PC-3 (cell line): Measurements from ENCODE around the gene TTLL4. TPM values are rescaled to one million over a fixed set of nuclear protein-coding genes. Genes with fewer than 3 reads are reported as not detected.

Source experiments
- ATAC-seq: fragments of 200-7000 bp; cut with Tn5 transposase; 2 replicates; pipeline ENCODE4 v1.9.1; 2020; ENCODE audit warnings: mild to moderate bottlenecking, moderate library complexity
- BruUV-seq: library from RNA; stranded (reverse); fragments of 400-500 nt; replicated peaks from 2 replicates; lab custom pipeline; 2021; lab: Mats Ljungman, UMichigan
- CTCF ChIA-PET: fragments of 300-600 bp; sonication (Branson Sonifier 250); formaldehyde crosslinking; loops from one replicate; lab custom pipeline; 2022; ENCODE audit warnings: antibody characterized with exemption; lab: Charles Lee
- POLR2A ChIA-PET: fragments of 300-600 bp; sonication (Branson Sonifier 250); formaldehyde crosslinking; loops from one replicate; lab custom pipeline; 2022; ENCODE audit warnings: antibody characterized with exemption; ENCODE audit not compliant: unreplicated experiment; lab: Charles Lee
- DNase-seq: peaks from one replicate; pipeline ENCODE4 v3.0.0-alpha.2; 2015
- H2AFZ ChIP-seq: fragments of 300-600 bp; sonication (generic); 2 replicates; pipeline ENCODE4 v1.6.0; 2016; ENCODE audit warnings: antibody characterized with exemption, low read length
- H3F3A ChIP-seq: fragments of 300-600 bp; sonication (generic); one replicate; pipeline ENCODE4 v1.6.0; 2017; ENCODE audit warnings: antibody characterized with exemption, low read length, control low read depth, mild to moderate bottlenecking; ENCODE audit not compliant: unreplicated experiment
- H3K27ac ChIP-seq: fragments of 300-600 bp; sonication (generic); 2 replicates; pipeline ENCODE4 v1.5.1; 2016; ENCODE audit warnings: mild to moderate bottlenecking, low read length
- H3K27me3 ChIP-seq: fragments of 300-600 bp; sonication (generic); 2 replicates; pipeline ENCODE4 v1.6.1; 2016; ENCODE audit warnings: low read length, mixed read lengths
- H3K36me3 ChIP-seq: fragments of 300-600 bp; sonication (generic); 2 replicates; pipeline ENCODE4 v1.6.1; 2016; ENCODE audit warnings: low read depth, mixed run types, low read length, mixed read lengths
- H3K4me1 ChIP-seq: fragments of 300-600 bp; sonication (generic); 2 replicates; pipeline ENCODE4 v1.5.1; 2016; ENCODE audit warnings: low read length; ENCODE audit not compliant: insufficient read depth
- H3K4me2 ChIP-seq: fragments of 300-600 bp; sonication (generic); 2 replicates; pipeline ENCODE4 v1.6.0; 2016; ENCODE audit warnings: low read length
- H3K4me3 ChIP-seq: fragments of 300-600 bp; sonication (generic); 2 replicates; pipeline ENCODE4 v1.5.1; 2016; ENCODE audit warnings: mild to moderate bottlenecking, low read length, mixed read lengths
- H3K79me2 ChIP-seq: fragments of 300-600 bp; sonication (generic); 2 replicates; pipeline ENCODE4 v1.6.1; 2017; ENCODE audit warnings: low read length, mixed read lengths
- H3K9ac ChIP-seq: fragments of 300-600 bp; sonication (generic); 2 replicates; pipeline ENCODE4 v1.6.0; 2016; ENCODE audit warnings: mild to moderate bottlenecking, low read length
- H3K9me2 ChIP-seq: fragments of 300-600 bp; sonication (generic); replicated peaks from 2 replicates; pipeline ENCODE4 v1.6.1; 2016; ENCODE audit warnings: mixed run types, low read length, mixed read lengths
- H3K9me3 ChIP-seq: fragments of 300-600 bp; sonication (generic); 2 replicates; pipeline ENCODE4 v1.6.1; 2016; ENCODE audit warnings: low read length, mixed read lengths
- H4K20me1 ChIP-seq: fragments of 300-600 bp; sonication (generic); 2 replicates; pipeline ENCODE4 v1.6.1; 2016; ENCODE audit warnings: low read length, mixed read lengths
- CTCF ChIP-seq: fragments of 300-600 bp; sonication (generic); conservative IDR thresholded peaks from 2 replicates; pipeline ENCODE4 v1.5.1; 2017; ENCODE audit warnings: antibody characterized with exemption, low read depth, mild to moderate bottlenecking, low read length
- EZH2 ChIP-seq: fragments of 300-600 bp; sonication (generic); IDR thresholded peaks from one replicate; pipeline ENCODE4 v1.6.1; 2017; ENCODE audit warnings: antibody characterized with exemption, mild to moderate bottlenecking, low read length; ENCODE audit not compliant: unreplicated experiment
- EZH2phosphoT487 ChIP-seq: fragments of 300-600 bp; sonication (generic); IDR thresholded peaks from 2 replicates; pipeline ENCODE4 v1.6.1; 2018; ENCODE audit warnings: mild to moderate bottlenecking, antibody characterized with exemption, low read length, borderline replicate concordance
- intact Hi-C: fragments of 100-400 bp; cut with micrococcal nuclease; formaldehyde crosslinking; loops from 2 replicates; pipeline ENCODE4 v1.9.0; 2023
- total RNA-seq: library from RNA; depleted of rRNA; stranded (reverse); fragments of >200 nt; gene quantifications from 2 replicates; pipeline ENCODE4 v1.2.3, GENCODE V29; 2014

Gene TTLL4
- total RNA-seq, 1 experiment from 2014 or later: 21.0 TPM

GRCh38 chr2:218732052-218732760, 21.6 kb downstream of the TTLL4 start:
- Histone ChIP-seq H3K9me2 (no peaks in the 10 kb centered on the region), H3K4me1 (peaks cover 38% of the 10 kb centered on the region), H3K79me2 (peaks cover 53% of the 10 kb centered on the region), H3K4me2 (peak overlapping the region; percentile 76), H3K36me3 (peaks cover 6% of the 10 kb centered on the region; the same call in 1 of the 2 replicates), H2AFZ (no peak overlapping the region), H3K4me3 (no peak overlapping the region), H4K20me1 (no peaks in the 10 kb centered on the region), H3K9ac (no peak overlapping the region), H3K9me3 (no peaks in the 10 kb centered on the region), H3K27ac (peak overlapping the region; percentile 66), H3K27me3 (no peaks in the 10 kb centered on the region), H3F3A (peaks cover 4% of the 10 kb centered on the region)
- ATAC-seq (no peak), DNase-seq (no peak)
- TF ChIP-seq CTCF: no peak
- TF ChIP-seq EZH2: no peak
- TF ChIP-seq EZH2phosphoT487: no peak
- no TSS peak for BruUV-seq
- ChIA-PET CTCF (interaction anchor here (1.5 kb wide), 1 partner anchor 115 kb away, joined by 18 read pairs; no protein-coding TSS in a partner anchor), POLR2A (no interaction called here)
- intact Hi-C loops: no loop called here

- Histone ChIP-seq H3F3A (peaks cover 4% of the 10 kb centered on the region), H3K79me2 (peaks cover 51% of the 10 kb centered on the region), H3K4me2 (no peak overlapping the region), H3K4me3 (no peak overlapping the region), H3K9me3 (no peaks in the 10 kb centered on the region), H3K27me3 (no peaks in the 10 kb centered on the region), H3K4me1 (peaks cover 38% of the 10 kb centered on the region), H3K9me2 (no peaks in the 10 kb centered on the region), H3K36me3 (peaks cover 12% of the 10 kb centered on the region; the same call in 1 of the 2 replicates), H2AFZ (no peak overlapping the region), H4K20me1 (no peaks in the 10 kb centered on the region), H3K9ac (no peak overlapping the region), H3K27ac (peak overlapping the region; percentile 66; the same call in 1 of the 2 replicates)
- intact Hi-C loops: no loop called here
- POLR2A ChIA-PET: no interaction called here
- ATAC-seq (no peak), DNase-seq (no peak)
- TF ChIP-seq EZH2phosphoT487 (no peak), CTCF (no peak), EZH2 (no peak)
- BruUV-seq: no TSS peak
- CTCF ChIA-PET: no interaction called here
Observed at GRCh38 chr2:218732761-218733158, 22.1 kb downstream of the TTLL4 start.
